ENCODE measurements around the gene KLHL7. TPM values are rescaled to one million over a fixed set of nuclear protein-coding genes. Genes with fewer than 3 reads are reported as not detected.

Gene KLHL7
- total RNA-seq, 1 experiment from 2014 or later, result 20.6 TPM

GRCh38 chr7:23129036-23129435 is 23.5 kb downstream of the KLHL7 start:
- Histone ChIP-seq H3K9me3 (ENCODE audit: control insufficient read depth in 1 of 2, insufficient read depth in 1 of 2, low read depth in 1 of 2, low read length in 2 of 2) (no peaks in the 10 kb centered on the region), H3K9me2 (ENCODE audit: insufficient read depth) (no peaks in the 10 kb centered on the region), H3K79me2 (ENCODE audit: insufficient read depth, low read length) (no peaks in the 10 kb centered on the region), H3K9ac (ENCODE audit: low read length) (no peak overlapping the region), H3K27me3 (ENCODE audit: insufficient read depth, low read length) (no peaks in the 10 kb centered on the region), H3K27ac (ENCODE audit: low read depth, low read length) (no peak overlapping the region), H3K4me3 (replicated peaks in 1 of 2; ENCODE audit: low read depth in 1 of 2, low read length in 2 of 2) (no peak overlapping the region), H2AFZ (ENCODE audit: low read depth, low read length, poor library complexity, severe bottlenecking) (no peak overlapping the region), H3K36me3 (ENCODE audit: control insufficient read depth in 1 of 2, insufficient read depth in 2 of 2, low read length in 2 of 2) (peaks cover 0 to 6% of the 10 kb centered on the region in 2 experiments; a peak in 1 of 4 replicates), H3K4me2 (ENCODE audit: low read length) (no peak overlapping the region), H4K20me1 (ENCODE audit: insufficient read depth) (no peaks in the 10 kb centered on the region), H3K4me1 (ENCODE audit: control insufficient read depth in 1 of 2, insufficient read depth in 2 of 2, low read length in 2 of 2) (no peaks in the 10 kb centered on the region)
- ChIA-PET CTCF (no interaction called here), POLR2A (no interaction called here), RAD21 (ENCODE audit: low non-redundant PET in 1 of 2, low total read pairs in 2 of 2, uncharacterized antibody in 2 of 2, unreplicated experiment in 2 of 2) (no interaction called here)
- intact Hi-C loops (cut with micrococcal nuclease), result no loop called here
- DNase-seq (ENCODE audit: low read depth, low spot score) (no peak), ATAC-seq (no peak)
- no TSS peak for BruUV-seq (replicated peaks)
- no peak for TF ChIP-seq ELF1 (IDR thresholded peaks at IDR 0.05; ENCODE audit: borderline replicate concordance, low read depth)
- TF ChIP-seq POLR2A (IDR thresholded peaks at IDR 0.05; ENCODE audit: borderline replicate concordance, extremely low read depth, insufficient read depth, insufficient read length), result no peak
- TF ChIP-seq POLR2AphosphoS5 (IDR thresholded peaks at IDR 0.05; ENCODE audit: low read depth, low read length), result no peak
- TF ChIP-seq EZH2 (IDR thresholded peaks at IDR 0.05), result no peak
- no peak for TF ChIP-seq ZBTB33 (IDR thresholded peaks at IDR 0.05; ENCODE audit: extremely low read depth, insufficient replicate concordance, low read length)
- TF ChIP-seq ZNF274 (IDR thresholded peaks at IDR 0.05; ENCODE audit: low read depth, low read length), result no peak
- TF ChIP-seq ATF3 (IDR thresholded peaks at IDR 0.05), result no peak
- TF ChIP-seq EZH2phosphoT487 (IDR thresholded peaks at IDR 0.05; ENCODE audit: borderline replicate concordance), result no peak
- TF ChIP-seq RAD21 (IDR thresholded peaks at IDR 0.05; ENCODE audit: low read depth), result no peak
- no peak for TF ChIP-seq REST (IDR thresholded peaks at IDR 0.05; ENCODE audit: low read depth)
- no peak for TF ChIP-seq CEBPB (IDR thresholded peaks at IDR 0.05; ENCODE audit: low read depth)
- TF ChIP-seq SP1 (IDR thresholded peaks at IDR 0.05; ENCODE audit: low read depth), result no peak
- TF ChIP-seq MAX (IDR thresholded peaks at IDR 0.05), result no peak
- no peak for TF ChIP-seq FOSL1 (IDR thresholded peaks at IDR 0.05; ENCODE audit: low read depth)
- no peak for TF ChIP-seq CTCF (IDR thresholded peaks at IDR 0.05 in 2 of 3, conservative IDR thresholded peaks at IDR 0.05 in 1 of 3; ENCODE audit: borderline replicate concordance in 1 of 3, insufficient read depth in 1 of 3, low read depth in 2 of 3, low read length in 2 of 3)

All from HCT116 (cell line).